HT-29 (cell line): ENCODE measurements around the gene TRIM29. TPM values are rescaled to one million over a fixed set of nuclear protein-coding genes. Genes with fewer than 3 reads are reported as not detected.

Experiments used
- DNase-seq: peaks from one replicate; pipeline ENCODE4 v3.0.0-alpha.2; 2015; ENCODE audit warnings: low spot score
- total RNA-seq: library from RNA; depleted of rRNA; stranded (reverse); fragments of >200 nt; shearing (Covaris generic); gene quantifications from 2 replicates; pipeline ENCODE4 v1.2.3, GENCODE V29; 2014

Gene TRIM29
- total RNA-seq, 1 experiment from 2014 or later, result 226 TPM

DNA sequence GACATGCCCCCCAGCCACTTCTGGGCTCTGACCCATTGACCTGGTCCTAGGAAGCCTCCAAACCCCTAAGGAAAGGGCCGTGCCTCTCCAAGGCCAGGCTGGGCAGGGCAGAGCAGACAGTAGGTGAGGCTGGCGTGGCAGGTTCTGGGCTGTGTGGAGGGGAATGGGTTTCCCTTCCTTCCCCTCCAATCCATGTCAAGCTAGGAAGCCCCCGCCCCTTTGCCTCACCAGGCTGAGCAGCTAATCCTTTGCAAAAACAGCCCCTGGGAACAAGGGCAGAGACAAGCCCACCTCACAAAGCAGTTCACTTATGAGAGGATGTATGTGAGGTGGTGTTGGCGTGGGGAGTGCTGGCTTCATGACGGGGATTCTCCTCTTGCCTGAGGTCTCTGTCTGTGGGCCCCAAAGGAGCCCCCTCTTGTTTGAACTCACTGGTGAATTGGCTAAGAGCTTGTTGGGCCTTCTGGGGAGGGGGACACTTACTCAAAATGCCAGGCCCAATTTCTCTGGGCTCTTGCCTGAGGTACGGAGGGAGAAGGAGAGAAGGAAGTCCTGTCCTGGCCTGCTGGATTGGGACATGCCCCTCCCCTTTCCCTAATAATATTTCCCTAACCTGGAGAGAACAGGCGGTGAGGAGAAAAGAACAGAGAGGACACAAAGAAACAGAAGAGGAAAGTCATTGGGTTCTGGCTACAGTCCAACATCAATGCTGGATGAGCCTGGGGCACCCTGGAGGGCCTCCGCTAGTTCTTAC lies 1.6 kb upstream of the TRIM29 start:
- DNase-seq, result no peak

DNA sequence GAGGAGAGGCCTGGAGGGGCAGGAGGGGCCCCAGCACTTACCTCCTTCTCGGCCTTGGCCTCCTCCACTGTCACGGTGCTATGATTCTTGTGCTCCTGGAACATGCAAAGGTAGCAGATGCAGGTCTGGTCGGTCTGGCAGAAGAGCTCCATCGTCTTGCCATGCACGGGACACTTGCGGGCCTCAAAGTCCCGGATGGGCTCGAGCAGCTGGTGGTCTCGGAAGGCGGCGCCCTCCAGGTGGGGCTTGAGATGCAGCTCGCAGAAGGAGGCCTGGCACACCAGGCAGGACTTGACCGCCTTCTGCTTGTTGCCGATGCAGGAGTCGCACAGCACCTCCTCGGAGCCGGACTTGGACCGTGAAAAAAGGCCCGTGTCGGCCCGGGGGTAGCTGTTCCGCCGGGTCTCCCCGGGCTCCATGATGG lies 714 bp downstream of the TRIM29 start:
- DNase-seq, result no peak

DNA sequence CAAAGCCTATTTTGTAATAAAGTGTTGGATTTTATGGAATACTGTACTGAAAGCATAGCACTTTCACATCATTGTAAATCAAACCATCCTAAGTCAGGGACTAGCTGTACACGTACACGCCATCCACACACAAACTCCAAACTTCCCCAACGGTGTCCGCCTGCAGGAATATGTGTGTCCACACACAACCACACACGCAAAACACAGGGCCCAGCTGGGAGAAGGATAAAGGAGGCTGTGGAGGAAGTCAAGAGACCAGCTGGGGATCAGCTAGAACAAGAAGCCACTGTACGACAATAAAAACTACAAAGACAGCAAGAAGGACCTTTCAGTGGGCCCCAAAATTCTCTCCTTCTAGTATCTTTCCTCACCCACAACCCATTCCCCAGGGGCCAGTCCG lies 1.6 kb downstream of the TRIM29 start:
- no peak for DNase-seq

DNA sequence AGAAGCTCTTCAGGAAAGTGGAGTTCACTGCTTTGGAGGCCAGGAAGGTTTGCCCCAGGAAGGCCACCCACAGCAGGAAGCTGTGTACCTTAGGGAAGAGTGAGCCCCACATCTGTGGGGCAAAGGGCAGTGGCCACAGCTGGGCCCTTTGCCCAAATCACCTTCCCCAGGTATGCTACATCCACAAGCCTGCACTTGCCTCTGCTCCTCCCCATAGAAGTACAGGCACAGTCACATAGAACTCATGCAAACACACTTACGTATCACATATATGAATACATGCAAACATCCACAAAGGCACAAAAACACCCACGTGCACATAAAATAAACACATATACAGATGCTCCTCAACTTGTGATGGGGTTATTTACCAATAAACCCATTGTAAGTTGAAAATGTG lies 2.1 kb downstream of the TRIM29 start:
- DNase-seq, result peak; percentile 75

DNA sequence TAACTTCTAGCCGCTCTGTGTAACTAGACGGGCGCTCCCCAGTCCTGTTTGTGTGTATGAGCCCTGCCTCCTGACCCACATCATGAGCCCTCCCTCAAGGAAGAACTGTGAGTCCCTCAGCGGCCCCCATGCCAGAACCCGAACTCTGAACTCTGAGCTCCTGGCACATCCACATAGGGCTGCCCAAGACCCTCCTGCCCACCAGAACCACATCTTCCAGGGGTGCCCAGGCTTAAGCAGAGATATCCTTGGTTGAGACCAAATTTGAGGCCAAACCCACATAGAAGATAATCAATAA lies 3.0 kb downstream of the TRIM29 start:
- DNase-seq, result no peak

DNA sequence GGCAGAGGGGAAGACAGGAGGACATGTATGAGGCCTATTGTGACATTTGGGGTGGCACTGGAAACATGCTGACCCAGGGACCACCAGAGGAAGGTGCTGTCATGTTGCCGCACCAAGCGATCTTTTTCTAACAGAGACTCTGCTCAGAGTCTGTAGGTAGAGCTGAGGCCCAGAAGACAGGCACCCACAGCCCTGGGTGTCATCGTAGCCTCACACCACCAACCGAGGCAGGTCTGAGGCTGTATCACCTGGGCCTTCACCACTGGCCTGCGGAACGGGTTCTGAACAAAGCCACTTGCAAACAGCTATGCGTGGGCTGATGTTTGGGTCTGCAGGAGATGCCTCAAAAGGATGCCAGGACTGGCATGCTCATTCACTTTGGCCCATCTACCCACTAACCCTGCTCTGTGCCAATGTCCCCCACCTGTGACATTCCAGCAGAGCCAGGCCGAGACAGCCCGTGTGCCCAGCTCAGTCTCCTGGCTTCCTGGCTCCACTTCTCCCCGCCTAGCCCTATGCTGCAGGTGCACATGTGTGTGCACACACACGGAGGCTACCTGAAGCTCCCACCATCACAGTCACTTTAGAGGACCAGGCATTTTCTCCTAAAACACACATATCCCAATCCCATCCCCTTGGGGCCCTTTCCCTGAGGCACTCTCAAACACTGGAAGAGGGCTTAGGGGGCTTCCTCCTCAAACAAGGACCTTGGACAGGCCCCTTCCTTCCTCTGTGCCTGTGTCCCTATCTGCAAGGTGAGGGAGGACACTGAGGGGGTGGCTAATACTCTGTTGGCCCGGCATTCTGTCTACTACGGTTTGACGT lies 3.6 kb downstream of the TRIM29 start:
- DNase-seq, result no peak

DNA sequence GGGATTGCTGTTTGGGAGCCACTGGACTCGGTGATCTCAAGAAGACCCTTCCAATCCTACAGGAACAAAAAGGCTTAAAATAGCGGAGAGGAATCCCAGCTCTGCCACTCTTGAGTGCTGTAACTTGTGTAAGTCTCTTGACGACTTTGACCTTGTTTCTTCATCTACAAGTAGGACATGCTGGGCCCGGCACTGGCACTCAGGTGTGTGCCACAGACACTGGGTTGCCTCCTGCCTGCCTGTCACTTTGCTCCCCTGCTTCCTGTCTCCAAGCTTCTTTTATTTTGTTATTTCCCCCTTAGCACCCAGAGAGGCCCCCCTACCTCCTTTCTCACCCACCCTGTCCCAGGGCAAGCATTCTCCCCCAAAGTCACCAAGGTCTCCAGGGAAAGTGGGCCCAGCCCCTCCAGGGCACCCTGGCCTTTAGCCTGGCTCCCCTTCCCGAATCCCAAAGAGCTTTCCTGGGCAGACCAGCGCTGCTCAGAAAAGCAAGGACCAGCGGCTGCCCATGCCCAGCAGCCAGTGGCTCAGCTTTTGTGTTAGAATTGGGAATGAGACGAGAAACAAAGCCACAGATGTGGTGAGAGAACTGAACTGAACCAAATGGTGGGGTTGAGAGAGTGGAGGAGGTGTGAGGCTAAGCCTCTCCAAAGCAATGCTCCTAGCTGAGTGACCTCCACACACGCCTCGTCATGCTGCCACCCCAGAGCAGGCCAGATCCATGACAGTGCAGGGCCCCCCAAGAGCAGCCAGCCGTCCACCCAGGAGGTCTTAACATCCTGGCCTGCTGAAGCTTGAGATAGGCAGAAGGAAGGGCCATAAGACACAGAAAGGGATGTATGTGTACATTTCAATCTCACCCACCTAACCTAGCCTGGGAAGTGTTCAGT lies 4.5 kb downstream of the TRIM29 start:
- no peak for DNase-seq

DNA sequence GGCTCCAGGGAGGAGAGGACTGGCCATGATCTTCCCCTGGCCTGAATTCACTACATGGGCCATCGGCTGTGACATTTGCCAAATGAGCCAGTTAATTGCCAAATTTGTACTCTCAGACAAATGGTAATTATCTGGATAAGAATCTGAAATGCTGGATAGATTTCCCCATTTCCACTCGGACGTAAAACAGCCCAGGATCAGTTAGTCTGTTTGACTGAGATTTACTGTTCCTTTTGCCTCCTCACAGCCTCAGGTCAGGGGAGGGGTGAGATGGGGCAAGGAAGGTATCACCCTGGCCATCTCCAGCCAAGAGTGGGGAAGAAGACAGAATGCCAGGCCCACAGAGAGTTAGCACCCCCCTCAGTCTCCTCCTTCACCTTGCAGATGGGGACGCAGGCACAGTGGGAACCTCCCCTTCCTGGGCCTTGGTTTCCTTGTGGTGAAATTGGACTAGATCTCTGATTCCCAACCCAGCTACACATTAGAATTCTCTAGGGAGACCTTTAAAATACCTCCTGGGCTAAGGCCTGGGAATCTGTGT lies 5.2 kb downstream of the TRIM29 start:
- DNase-seq, result no peak

DNA sequence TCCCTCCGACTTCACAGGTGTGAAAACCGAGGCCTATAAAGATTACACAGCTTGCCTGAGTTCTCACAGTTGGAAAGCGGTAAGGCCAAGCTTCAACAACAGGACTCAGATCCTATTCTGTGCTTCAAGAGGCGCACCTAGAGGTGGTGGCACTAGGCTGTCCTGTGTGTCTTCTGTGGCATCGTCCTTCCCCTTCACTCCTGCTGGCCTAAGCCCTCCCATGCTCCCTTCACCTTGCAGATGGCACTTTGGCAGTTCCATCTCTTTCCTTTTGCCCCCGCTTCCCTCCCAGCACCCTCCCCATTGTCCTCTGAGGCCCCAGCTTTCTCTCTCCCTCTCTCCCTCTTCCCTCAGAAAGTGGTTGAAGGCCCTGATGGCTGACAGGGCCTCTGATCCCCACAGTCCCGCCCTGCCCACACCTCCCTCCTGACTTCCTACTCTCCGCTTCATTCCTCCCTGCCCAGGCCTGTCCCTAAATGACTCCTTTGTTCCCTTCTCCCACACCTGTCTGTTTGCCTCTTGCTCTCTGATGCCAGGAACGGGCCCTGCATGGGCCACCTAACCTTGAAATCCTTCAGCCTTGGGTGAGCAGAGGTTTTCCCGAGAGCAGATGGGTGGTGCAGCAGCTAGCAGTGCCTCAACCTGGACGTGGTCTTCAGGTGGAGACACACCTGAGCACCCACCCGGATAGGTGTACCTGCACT lies 5.8 kb downstream of the TRIM29 start:
- DNase-seq, result peak; percentile 91

DNA sequence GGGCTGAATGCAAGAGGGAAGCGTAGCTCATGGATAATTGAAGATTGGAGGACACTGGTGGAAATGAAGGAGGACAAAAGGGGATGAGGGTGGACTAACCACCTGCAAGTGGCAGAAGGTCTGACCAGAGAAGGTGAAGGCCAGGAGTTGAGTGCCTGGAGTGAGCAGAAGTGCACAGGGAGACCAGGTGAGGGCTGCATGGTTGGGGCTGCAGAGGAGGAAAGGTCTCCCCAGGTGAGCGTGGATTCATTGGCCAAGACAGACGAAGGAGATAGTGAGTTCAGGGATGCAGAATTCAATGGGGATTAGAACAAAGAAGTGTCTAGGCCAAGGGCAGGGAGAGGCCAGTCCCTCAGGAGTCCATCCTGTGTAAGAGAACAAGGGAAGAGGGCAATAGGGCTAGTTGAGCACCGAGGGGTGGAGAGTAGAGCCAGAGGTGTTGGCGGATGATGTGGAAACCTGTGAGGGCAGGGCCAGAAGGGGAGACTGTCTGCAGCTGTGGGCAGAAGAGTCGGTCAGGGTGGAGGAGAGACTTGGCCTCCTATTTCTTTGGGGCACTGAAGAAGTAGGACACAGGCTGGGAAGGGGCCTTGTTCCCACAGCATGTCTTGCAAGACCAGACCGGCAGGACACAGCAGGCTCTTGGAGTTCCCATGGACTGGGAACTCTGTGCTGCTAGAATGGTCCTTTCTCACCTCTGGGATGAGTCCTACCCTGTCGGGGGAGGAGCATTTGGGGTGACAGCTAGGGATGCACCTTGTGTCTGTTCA lies 6.7 kb downstream of the TRIM29 start:
- no peak for DNase-seq

DNA sequence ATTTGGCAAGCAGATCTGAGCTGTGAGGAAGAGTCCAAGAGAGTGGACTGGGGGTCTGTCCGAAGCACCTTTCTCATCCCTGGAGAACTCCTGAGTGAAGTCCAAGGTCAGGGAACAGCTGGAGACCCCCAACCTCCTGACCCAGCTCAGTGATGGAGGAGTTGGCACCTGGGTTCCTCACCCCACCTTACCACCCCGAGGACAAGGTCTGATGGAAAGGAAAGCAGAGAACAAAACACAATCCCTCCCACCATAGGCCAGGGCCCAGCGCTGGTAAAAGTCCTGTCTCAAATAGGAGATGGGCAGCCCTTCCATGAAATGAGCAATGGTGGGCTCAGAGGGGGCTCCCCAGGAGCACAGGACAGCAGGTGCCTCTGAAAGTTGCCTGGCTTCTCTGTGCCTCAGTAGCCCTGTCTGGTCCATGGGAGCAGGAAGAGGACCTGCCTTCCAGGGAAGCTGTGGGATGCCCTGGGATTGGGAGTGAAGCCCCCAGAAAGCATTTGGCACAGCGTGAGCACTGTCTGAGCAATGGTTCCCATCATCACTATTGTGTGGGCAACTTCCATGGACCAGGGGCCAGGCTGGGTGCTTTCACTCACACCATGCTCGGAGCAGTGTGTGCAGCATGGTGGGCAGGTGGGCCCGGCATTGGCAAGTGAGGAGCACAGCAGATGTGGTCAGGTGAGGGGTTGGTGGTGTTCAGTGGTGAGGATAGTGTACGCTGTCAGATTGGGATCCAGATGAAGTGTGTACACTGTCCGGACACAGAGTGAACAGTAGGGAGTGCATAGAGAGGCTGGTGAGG lies 7.5 kb downstream of the TRIM29 start:
- DNase-seq, result no peak

DNA sequence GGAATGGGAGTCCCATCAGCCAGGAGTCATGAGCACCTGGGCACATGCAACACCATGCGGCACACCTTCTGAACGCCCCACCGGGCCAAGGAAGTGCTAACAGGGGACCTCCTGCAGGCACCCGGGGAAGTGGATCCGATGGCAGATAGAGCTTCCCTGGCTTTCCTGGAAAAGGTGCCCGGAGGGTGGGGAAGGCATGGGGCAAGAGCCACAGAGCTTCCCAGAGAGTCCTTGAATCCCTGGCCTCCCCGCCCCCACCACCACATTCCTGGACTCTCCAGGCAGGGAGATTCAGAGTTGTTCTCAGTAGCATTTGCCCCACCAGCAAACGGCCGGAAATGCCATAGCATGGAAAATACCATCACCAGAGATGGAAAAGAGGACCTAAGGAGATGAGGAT lies 8.3 kb downstream of the TRIM29 start:
- peak; percentile 31 for DNase-seq

DNA sequence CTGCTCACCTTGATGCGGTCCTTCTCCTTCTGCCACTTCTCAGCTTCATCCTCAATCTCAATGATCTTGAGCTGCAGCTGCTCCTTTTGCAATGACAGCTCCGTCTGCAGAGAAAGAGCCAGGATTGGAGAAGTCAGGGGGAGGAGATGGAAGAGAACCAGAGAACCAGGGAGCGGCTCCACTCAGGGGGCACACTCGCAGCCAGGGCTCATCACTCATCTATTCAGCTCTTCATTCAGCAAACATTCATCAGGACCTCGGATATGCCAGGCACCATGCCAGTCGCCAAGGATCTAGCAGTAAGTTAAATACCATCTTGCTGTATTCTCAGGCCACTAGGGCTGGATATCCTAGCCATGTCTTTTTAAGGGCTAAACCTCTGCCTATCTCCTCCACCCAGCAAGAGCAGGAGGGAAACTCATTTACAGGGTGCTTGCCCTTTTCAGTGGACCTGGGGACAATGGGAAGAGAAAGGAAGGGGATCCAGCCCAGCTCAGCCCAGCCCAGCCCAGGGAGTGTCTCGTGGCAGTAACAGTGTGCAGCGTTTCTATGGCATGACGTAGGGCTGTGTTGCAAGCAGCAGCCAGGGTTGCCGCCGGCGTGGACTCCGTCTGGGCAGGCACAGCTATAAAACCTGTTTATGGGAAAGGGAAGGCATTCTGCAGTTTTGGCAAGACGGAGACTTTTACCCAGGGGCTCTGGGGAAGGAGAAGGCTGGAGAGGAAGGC lies 9.4 kb downstream of the TRIM29 start:
- peak; percentile 94 for DNase-seq

DNA sequence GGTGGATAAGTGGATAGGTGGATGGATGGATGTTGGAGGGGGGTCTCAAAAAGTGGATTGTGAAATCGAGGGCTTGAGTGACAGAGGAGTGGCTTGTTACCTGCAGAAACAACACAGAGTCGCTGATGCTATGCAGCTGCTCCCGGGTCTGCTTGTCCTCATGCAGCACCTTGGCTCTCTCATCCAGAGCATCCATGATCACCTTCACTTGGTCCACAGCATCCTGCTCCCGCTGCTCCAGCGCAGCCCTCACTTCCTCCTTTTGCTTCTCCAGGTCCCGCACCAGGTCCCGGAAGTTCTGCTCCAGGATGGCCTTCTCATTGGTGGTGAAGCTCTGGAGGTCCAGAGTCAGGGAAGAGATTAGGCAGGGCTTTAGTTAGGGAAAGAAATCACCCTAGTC lies 10.7 kb downstream of the TRIM29 start:
- DNase-seq, result no peak

DNA sequence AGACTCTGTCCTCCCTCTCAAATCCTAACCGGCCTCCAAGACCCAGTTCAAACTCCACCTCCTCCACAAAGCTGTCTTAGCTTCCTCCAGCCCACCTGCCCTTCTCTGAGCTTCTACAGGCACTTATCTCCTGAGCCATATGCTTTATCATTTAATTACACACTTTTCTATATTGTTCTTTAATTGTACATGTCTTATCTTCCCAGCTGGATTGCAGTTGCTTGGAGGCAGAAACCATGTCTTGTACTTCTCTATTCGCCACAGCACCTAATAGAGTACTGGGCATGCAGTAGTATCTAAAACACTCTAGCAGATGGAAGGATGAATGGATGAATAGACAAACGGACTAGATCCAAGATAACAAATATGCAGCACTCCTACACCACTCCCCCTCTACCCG lies 11.3 kb downstream of the TRIM29 start:
- no peak for DNase-seq

DNA sequence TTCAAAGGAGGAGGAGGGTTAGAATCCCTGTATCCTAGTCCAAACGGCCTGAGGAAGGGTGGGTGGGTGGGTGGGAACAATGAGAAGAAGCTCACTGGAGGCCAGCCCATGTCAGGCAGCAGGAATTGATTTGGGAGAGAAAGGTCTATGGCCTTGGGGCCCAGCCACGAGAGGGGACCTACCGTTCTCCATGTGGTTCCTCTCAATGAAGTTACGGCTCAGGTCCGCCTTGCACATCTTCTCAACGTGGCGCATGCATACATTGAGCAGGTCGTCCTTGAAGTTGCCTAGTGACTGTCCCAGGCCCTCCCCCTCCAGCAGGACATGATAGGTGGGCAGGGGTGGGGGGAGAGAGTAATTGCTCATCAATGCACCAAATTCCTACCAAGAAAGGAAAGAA lies 12.4 kb downstream of the TRIM29 start:
- no peak for DNase-seq

DNA sequence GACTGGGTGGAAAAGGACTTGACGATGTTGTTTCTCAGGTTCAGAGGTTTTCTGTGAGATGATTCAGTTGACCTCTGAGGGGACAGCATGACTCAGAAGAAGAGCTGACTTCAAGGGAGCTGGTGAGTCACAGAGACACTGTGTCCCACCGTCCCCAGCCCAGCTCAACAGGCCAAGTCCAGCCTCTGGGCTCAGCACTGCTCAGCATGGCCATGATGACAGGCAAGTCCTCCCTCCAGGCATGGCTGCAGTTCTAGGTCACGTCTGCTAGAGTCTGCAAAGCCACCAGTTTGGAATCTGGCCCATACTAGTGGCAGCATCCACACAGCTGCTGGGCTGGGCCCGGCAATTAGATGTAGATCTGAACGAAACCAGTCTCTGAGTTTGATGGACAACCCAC lies 12.9 kb downstream of the TRIM29 start:
- DNase-seq, result peak; percentile 41

DNA sequence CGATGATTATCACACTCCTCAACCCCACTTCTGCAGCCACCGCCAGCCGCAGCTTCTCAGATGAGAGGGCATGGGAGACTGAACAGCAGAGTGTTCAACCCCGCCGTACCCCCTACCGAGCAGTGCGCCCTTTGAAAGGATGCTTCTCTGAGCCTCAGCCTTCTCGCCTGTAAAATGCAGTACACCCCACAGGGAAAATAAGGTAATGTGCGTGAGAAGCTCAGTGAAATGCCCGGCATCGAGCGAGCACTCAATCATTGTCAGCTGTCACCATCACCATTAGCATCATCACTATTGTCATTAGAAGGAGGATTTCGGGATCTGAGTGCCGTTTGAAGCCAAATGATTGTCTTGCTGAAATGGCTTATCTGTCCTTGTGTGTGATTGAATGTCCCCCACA lies 13.6 kb downstream of the TRIM29 start:
- DNase-seq, result no peak

DNA sequence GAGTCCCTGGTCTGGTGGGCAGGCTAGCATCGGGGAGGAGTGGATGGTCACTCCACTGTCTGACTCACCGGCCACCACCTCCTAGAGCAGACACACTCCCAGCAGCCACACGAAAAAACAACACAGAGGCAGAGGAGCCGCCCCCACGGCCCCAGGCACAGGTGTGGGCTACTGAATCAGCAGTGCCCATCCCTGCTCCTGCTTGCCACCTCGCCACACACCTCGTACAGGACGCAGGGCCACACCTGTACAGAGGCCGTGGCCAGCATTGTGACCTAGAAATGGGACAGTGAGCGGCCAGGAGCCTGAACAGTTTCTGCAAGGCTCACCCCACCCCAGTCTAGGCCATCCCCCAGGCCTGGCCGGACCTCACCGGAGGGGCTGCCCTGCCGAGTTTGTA lies 14.0 kb downstream of the TRIM29 start:
- DNase-seq, result no peak
